ENCODE results near the gene HACE1.
"Not testable (repeated sequence)": the region's sequence is repeated elsewhere in the genome, so short reads cannot be mapped to it uniquely, and the experiment has no call there.

Gene HACE1, protein sequence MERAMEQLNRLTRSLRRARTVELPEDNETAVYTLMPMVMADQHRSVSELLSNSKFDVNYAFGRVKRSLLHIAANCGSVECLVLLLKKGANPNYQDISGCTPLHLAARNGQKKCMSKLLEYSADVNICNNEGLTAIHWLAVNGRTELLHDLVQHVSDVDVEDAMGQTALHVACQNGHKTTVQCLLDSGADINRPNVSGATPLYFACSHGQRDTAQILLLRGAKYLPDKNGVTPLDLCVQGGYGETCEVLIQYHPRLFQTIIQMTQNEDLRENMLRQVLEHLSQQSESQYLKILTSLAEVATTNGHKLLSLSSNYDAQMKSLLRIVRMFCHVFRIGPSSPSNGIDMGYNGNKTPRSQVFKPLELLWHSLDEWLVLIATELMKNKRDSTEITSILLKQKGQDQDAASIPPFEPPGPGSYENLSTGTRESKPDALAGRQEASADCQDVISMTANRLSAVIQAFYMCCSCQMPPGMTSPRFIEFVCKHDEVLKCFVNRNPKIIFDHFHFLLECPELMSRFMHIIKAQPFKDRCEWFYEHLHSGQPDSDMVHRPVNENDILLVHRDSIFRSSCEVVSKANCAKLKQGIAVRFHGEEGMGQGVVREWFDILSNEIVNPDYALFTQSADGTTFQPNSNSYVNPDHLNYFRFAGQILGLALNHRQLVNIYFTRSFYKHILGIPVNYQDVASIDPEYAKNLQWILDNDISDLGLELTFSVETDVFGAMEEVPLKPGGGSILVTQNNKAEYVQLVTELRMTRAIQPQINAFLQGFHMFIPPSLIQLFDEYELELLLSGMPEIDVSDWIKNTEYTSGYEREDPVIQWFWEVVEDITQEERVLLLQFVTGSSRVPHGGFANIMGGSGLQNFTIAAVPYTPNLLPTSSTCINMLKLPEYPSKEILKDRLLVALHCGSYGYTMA

DNA sequence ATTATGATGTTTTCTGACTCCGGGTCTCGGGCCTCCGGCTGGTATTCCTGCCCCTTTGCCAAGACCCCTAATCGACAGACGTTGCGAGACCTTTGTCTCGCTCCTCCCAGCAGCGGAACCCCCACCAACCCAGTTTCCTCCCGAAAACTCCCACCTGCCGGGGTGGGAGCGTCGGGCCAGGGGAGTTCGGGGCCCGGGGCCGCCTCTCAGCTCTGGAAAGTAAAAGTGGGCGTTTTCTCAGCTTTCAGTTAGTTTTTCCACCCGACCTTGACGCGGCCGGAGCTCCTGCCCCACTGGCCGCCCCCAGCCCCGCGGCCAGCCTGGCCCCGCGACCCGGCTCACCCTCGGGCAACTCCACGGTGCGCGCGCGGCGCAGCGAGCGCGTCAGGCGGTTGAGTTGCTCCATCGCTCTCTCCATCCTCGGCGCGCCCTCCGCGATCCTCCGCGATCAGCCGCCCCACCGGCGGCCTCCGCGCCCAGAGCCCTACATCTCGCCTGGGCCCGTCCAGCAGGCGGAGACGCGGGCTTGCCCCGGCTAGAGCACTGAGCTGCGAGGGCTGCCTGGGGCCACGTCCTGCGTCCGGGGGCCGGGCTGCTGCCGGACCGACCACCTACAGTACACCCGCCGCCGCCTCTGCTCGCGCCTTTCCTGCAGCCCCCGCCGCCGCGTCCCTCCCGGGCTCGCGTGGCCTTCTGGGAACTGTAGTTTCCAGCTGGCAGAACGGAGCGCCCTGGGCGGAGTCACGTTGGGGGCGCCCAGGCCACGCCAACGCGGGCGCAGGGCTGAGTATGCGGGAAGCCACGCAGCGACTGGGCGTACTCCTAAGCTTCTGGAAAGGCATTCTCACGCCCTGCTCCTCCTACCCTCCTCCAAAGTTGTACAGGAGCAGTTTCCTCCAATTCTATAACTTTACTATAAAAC is at the start of gene HACE1:
HACE1 (minus strand) TSS at position 695 of the 922 bp plus-strand sequence; CDS start at position 418, 277 bp downstream.
- DNase-seq: peak; percentile 75

GRCh38 chr6:104908888-104909525 is 49.3 kb upstream of the HACE1 start:
- DNase-seq: no peak

DNA sequence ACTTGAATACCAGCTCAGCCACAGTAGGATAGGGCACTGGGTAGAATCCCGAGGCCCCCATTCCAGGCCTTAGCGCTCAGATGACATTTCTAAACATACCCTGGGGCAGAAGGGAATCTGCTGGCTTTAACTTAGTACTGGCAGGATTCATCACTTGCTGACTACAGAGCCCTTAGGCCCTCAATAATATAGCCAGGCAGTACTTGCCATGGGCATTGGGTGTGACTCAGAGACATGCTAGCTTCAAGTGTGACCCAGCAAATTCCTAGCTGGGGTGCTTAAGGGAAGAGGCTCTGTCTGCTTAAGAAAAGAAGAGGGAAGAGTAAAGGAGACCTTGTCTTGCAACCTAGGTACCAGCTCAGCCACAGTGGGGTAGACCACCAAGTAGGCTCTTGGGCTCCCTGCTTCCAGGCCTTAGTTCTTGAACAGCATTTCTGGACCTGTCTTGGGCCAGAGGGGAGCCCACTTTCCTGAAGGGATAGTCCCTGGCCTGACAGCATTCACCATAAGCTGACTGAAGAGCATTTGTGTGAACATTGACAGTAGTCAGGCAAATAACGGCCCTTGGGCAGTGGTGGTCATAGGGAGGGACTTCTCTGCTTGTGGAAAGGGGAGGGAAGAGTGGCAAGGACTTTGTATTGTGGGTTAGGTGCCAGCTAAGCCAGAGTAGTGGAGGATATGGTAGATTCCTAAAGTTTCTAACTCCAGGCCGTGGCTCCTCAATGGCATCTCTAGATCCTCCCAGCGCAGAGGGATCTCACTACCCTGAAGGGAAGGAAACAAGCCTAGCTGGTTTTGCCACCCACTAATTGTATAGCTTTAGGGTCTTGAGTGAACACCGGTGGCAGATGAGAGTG is 48.5 kb upstream of the HACE1 start:
- no peak for DNase-seq

- not testable (repeated sequence) for DNase-seq
Observed at GRCh38 chr6:104898893-104899292, 39.2 kb upstream of the HACE1 start.

DNA sequence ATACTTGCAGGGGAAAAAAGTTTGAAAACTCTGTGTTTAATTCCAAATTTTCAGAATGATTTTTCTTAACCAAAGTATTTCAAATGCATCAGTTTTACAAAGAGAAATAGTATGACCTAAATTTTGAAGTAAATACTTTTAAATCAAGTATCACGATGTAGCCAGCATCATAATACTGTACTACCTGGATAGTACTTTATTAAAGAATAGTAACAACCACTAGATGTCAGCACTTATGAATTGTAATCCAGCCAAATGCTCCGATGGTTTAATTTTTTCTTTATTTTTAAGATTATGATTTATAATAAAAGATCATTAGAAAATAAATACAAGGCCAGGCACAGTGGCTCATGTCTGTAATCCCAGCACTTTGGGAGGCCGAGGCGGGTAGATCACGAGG is 37.2 kb upstream of the HACE1 start:
- DNase-seq: no peak

DNA sequence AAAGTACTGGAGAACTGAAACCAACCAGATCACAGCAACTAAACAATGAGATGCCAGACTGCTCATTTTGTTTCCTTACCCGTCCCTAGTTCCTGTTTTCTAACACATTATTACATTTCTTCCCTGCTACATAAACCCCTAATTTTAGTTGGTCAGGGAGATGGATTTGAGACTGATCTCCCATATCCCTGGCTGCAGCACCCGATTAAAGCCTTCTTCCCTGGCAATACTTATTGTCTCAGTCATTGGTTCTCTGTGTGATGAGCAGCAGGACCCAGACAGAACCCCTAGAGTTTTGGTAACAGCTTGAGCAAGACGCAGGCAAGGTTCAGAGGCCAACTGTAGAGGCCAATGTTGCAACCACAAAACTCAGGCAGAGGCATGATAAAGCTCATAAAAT is 28.3 kb upstream of the HACE1 start:
- DNase-seq: no peak

DNA sequence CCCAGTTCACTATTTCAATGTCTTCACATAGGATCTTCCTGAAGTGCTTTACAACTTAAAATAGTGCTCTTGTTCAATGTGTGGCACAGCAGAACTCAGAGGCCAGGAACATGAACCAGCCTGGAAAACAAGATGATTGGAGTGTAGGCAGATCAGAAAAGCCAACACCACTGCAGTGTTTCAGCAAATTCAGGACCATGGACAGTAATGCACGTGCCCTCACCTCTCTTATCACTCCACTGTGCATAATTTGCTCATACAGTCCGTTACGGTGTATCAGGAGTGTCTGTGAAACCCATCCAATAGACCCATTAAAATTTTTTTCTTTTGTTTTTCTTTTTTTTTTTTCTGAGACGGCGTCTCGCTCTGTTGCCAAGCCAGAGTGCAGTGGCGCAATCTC is 27.6 kb upstream of the HACE1 start:
- DNase-seq: peak; percentile 8

- no peak for DNase-seq
Observed at GRCh38 chr6:104885518-104886043, 25.9 kb upstream of the HACE1 start.

- DNase-seq: no peak
Observed at GRCh38 chr6:104884867-104885517, 25.3 kb upstream of the HACE1 start.

GRCh38 chr6:104881964-104882668 is 22.4 kb upstream of the HACE1 start:
- DNase-seq: no peak

- no peak for DNase-seq
Observed at GRCh38 chr6:104862456-104862855, 2.7 kb upstream of the HACE1 start.

DNA sequence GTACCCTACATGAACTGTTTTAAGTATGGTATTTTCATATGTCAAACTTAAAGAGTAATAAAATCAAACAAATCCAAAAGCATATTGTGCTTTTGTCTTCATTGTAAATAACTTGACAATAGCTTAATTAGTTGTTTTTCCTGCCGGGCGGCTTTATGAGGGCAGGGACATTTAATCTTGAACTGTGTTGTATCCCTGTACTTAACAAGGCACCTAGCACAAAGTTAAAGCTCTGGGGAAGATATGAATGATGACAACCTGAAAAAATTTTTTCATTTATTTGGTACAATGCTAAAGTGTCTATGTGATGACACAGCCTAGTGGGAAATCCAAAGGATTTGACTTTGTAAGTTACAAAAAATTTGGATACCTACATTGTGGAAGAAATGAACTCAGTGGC is 502 bp upstream of the HACE1 start:
- no peak for DNase-seq

- no peak for DNase-seq
Observed at GRCh38 chr6:104858642-104859041, 1.1 kb downstream of the HACE1 start.

DNA sequence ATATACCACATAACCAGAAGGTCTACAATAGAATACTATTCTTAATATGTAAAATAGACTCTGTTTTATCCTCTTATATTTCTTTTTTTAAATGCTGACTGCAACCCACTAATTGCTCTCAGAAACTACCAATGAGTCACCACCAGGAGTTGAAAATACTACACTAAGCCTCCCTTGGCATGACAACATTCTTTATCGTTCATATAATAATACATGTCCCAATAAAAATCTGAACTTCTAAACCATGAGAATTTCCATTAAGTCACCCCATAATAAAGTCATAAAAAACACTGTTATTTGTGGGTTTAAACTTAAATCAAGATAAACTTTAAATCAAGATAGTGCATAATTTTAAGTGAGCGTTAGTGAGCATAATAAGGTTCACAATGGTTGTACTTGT is 4.2 kb downstream of the HACE1 start:
- no peak for DNase-seq

- DNase-seq: not testable (repeated sequence)
Observed at GRCh38 chr6:104847721-104848120, 12.0 kb downstream of the HACE1 start.

- no peak for DNase-seq
Observed at GRCh38 chr6:104843229-104843628, 16.5 kb downstream of the HACE1 start.

- DNase-seq: no peak
Observed at GRCh38 chr6:104837158-104837557, 22.6 kb downstream of the HACE1 start.

GRCh38 chr6:104836479-104837020 is 23.2 kb downstream of the HACE1 start:
- not testable (repeated sequence) for DNase-seq

DNA sequence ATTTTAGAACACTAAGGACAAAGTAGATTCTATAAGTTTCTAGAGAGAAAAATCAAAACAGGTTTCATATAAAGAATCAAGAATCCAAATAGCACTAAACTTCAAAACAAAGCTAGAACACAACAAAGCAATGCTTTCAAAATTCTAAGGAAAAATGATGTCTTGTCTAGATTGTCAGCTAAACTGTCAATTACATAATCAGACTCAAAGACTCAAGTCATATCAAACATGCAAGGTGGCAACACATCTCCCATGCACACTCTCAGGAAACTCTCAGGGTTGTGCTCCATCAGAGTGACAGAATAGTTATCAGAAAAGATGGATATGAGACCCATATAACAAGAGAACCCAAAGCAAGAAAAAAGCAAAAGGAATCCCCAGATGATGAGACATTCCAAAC is 23.9 kb downstream of the HACE1 start:
- DNase-seq: no peak
